RWPE2 (cell line): ENCODE data around the gene CAPN10.

Experiments
- ATAC-seq: fragments of 200-7000 bp; cut with Tn5 transposase; 3 replicates; pipeline ENCODE4 v1.9.1; 2021; ENCODE audit warnings: low read depth
- DNase-seq: peaks from one replicate; pipeline ENCODE4 v3.0.0-alpha.2; 2020; ENCODE audit warnings: low spot score
- H3K27ac ChIP-seq: fragments of 450-650 bp; 2 replicates; pipeline ENCODE4 v1.5.1; 2017; ENCODE audit warnings: mild to moderate bottlenecking; ENCODE audit not compliant: poor library complexity, severe bottlenecking
- H3K27me3 ChIP-seq: fragments of 250-450 bp; sonication (Bioruptor Pico); 2 replicates; pipeline ENCODE4 v1.5.1; 2021; ENCODE audit warnings: mild to moderate bottlenecking, moderate library complexity; ENCODE audit not compliant: insufficient read depth, poor library complexity, severe bottlenecking
- H3K36me3 ChIP-seq: fragments of 250-450 bp; sonication (Bioruptor Pico); 2 replicates; pipeline ENCODE4 v1.5.1; 2020; ENCODE audit warnings: low read depth, mild to moderate bottlenecking, moderate library complexity
- H3K4me1 ChIP-seq: fragments of 250-450 bp; sonication (Bioruptor Pico); 2 replicates; pipeline ENCODE4 v1.5.1; 2021; ENCODE audit warnings: mild to moderate bottlenecking, moderate library complexity; ENCODE audit not compliant: insufficient read depth, poor library complexity, severe bottlenecking
- H3K4me3 ChIP-seq: fragments of 250-450 bp; sonication (Bioruptor Pico); 2 replicates; pipeline ENCODE4 v1.5.1; 2021; ENCODE audit warnings: mild to moderate bottlenecking, moderate library complexity; ENCODE audit not compliant: severe bottlenecking
- H3K9me3 ChIP-seq: fragments of 250-450 bp; sonication (Bioruptor Pico); 2 replicates; pipeline ENCODE4 v1.5.1; 2021; ENCODE audit warnings: mild to moderate bottlenecking, moderate library complexity; ENCODE audit not compliant: severe bottlenecking
- TF ChIP-seq, protein P1 (sequence below): fragments of 450-650 bp; IDR thresholded peaks from one replicate; pipeline ENCODE4 v1.5.1; 2017; ENCODE audit warnings: mild to moderate bottlenecking, moderate library complexity; ENCODE audit not compliant: poor library complexity, severe bottlenecking

Gene CAPN10

DNA sequence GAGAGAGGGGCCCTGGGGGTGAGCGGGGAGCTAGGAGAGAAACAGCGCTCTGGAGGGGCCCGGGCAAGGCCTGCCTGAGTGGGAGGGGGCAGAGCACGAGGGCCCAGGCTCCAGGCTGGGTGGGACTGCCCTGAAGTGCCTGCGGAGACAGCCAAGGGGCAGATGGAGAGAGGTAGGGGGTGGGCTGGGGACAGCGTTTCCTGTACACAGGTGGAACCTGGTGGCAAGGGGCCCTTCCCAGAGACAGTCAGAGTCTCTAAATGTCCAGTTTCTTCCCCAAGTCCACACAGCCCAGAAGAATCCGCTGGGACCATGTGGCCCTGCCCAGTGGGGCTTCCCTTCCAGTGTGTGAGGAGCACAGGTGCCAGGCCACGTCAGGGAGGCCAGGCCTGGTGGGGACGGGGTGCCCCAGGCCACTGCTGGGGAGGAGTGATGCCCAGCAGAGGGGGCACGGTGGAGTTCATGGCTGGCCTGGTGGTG, 37.0 kb downstream of the CAPN10 start:
- TF ChIP-seq, protein P1, sequence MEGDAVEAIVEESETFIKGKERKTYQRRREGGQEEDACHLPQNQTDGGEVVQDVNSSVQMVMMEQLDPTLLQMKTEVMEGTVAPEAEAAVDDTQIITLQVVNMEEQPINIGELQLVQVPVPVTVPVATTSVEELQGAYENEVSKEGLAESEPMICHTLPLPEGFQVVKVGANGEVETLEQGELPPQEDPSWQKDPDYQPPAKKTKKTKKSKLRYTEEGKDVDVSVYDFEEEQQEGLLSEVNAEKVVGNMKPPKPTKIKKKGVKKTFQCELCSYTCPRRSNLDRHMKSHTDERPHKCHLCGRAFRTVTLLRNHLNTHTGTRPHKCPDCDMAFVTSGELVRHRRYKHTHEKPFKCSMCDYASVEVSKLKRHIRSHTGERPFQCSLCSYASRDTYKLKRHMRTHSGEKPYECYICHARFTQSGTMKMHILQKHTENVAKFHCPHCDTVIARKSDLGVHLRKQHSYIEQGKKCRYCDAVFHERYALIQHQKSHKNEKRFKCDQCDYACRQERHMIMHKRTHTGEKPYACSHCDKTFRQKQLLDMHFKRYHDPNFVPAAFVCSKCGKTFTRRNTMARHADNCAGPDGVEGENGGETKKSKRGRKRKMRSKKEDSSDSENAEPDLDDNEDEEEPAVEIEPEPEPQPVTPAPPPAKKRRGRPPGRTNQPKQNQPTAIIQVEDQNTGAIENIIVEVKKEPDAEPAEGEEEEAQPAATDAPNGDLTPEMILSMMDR: no peak
- no peaks in the 10 kb centered on the region for H3K9me3 ChIP-seq
- DNase-seq: peak; percentile 34
- H3K4me3 ChIP-seq: no peak overlapping the region
- no peaks in the 10 kb centered on the region for H3K27me3 ChIP-seq
- no peak overlapping the region for H3K27ac ChIP-seq
- ATAC-seq: no peak
- no peaks in the 10 kb centered on the region for H3K36me3 ChIP-seq
- H3K4me1 ChIP-seq: no peaks in the 10 kb centered on the region

DNA sequence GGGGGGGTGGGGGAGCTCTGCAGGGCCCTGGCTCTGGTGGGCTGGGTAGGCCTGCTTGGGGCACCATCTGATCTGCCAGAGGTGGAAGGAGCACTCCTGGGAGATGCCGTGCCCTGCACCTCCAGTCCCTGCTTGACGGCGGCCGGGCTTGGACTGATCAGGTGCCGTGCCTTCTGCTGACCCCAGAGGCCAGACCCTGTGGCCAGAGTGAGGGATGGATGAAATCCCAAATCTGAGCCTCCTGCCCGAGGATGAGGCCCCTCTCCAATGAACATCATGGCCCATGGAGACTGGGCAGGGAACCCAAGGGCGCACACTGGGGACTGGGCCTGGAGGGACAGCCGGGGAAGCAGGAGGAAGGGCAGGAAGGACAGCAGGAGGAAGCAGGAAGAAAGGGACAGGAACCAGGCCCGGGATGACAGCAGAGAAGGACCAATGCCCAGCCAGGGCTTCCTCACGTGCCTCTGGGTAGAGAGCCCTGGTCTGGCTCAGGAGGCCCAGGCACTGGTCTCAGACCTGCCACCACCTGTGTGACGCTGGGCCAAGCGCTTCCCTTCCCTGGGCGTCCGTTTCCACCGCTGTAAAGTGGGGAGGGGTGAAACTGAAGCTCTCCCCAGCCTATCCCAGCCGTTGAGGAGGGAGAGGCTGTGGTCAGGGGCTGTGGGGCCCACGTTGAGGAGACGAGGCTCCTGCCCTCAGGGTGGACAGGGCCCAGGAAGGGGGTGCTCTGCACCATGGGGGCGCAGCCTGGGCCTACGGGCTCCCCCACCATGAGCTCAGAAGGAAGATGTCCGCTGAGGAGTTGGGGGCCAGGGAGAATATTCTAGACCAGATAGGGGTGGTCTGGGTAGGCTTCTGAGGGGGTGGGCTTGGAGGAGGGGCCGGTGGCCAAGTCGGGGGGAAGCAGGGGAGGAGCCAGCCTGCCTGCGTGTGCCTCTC, 37.7 kb downstream of the CAPN10 start:
- H3K36me3 ChIP-seq: no peaks in the 10 kb centered on the region
- DNase-seq: peak; percentile 67

DNA sequence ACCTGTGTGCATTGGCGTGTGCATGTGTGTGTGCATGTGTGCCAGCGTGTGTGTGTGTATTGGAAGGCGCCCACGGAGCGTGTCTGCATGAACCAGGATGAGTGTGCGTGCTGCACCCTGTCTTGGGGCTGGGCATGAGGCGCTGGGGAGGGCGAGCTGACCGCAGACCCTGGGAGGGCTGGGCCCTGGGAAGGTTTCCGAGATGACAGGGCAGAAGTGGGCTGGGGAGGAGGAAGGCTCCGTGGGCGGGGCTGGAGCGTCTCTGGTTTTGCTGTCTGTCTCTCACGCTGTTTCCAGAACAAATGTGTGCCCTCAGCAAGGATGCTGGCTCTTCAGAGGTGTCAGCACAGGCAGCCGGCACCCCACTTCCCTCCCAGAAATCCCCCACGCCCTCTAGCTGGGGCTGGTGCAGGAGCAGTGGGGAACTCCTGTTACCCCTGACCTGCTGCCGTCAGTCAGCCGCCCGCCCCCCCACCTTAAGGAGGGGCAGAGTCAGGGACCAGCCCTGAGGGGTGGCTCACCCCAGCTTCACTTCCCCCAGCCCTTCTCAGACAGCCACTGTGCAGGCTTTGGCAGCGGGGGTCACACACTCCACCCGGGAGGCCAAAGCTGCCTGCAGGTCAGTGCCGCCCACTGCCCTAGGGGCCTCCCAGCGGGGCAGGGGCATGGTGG, 38.6 kb downstream of the CAPN10 start, which contains the start of gene GPR35:
Gene GPR35, plus strand, starts transcription at position 531 of the 672 bp plus-strand sequence. CDS start 4,473 bp downstream, outside the sequence.
- TF ChIP-seq, protein P1: no peak
- no peak within 1 kb of the TSS for H3K4me3 ChIP-seq
- H3K4me1 ChIP-seq: no peaks in the 10 kb centered on the region
- H3K36me3 ChIP-seq: no peaks in the 10 kb centered on the region
- ATAC-seq (peak; percentile 44), DNase-seq (peak; percentile 58)
- H3K27me3 ChIP-seq: no peaks in the 10 kb centered on the region
- no peak within 1 kb of the TSS for H3K27ac ChIP-seq
- no peaks in the 10 kb centered on the region for H3K9me3 ChIP-seq

More for the DNA sequence above, 37.7 kb downstream of the CAPN10 start:
- no peak overlapping the region for H3K4me3 ChIP-seq
- no peak for ATAC-seq
- H3K4me1 ChIP-seq: no peaks in the 10 kb centered on the region
- H3K27ac ChIP-seq: no peak overlapping the region
- no peaks in the 10 kb centered on the region for H3K27me3 ChIP-seq
- H3K9me3 ChIP-seq: no peaks in the 10 kb centered on the region
- TF ChIP-seq, protein P1: no peak

DNA sequence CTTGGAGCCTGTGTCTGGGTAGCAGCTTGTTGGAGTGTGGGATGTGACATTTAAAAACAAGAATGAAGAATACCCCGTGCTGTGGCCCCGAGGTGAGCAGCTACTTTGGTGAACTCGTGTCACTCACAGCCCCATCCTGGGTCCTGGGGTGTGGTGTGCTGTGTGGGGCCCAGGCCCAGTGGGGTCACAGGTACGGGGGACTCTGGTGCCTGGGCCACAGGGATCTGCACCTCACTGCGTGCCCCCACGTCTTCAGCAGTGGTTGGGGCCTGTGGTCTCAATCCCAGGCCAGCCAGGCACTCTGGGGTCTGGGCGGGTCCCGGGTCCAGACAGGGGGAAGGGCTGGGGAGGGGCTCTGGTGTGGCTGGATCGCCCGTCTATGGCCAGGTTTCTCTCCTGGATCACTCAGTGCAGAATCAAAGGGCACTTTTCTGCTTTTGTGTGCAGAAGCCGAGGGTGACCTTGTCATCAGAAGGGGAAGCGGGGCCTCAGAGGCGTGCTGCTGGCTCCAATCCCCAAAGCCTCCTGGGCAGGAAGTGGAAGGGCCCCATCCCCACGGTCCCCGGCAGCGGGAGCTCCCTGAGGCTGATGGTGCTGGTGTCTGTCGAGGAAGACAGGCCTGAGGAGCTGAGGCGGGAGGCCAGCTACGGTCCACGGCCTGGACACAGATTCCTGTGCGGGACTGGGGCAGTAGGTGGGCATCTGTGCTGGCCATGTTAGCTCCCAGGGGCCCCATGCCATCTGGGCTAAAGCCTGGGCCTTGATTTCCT, 40.2 kb downstream of the CAPN10 start:
- Histone ChIP-seq H3K4me3 (no peak overlapping the region), H3K27ac (no peak overlapping the region), H3K4me1 (no peaks in the 10 kb centered on the region), H3K36me3 (no peaks in the 10 kb centered on the region), H3K27me3 (no peaks in the 10 kb centered on the region), H3K9me3 (no peaks in the 10 kb centered on the region)
- DNase-seq (peak; percentile 52), ATAC-seq (no peak)
- TF ChIP-seq, protein P1: no peak
